ENCODE measurements around the gene LRP1B.

LRP1B gene

DNA sequence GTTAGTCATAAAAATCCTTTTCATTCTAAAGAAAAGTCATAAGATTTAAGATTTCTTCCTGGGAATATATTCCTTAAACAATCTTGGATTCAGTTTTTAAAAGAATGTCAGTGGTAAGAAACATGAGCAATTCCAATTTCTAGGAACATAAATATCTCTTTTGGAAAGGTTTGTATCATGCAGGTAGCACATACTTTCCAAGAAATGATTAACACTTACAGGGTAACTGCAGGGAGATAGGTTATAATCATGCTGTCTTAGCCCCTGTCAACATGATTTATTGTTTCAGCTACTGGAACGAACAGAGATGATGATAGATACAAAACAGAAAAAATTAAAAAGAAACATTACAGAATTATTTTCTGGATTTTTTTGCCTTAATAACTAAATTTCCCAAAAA, 1537.7 kb downstream of the LRP1B start:
- Histone ChIP-seq H3K4me1 (ENCODE audit: control insufficient read depth, insufficient read depth, low read length) (no peaks in the 10 kb centered on the region), H3K9ac (ENCODE audit: low read length in 2 of 2) (no peak overlapping the region)

DNA sequence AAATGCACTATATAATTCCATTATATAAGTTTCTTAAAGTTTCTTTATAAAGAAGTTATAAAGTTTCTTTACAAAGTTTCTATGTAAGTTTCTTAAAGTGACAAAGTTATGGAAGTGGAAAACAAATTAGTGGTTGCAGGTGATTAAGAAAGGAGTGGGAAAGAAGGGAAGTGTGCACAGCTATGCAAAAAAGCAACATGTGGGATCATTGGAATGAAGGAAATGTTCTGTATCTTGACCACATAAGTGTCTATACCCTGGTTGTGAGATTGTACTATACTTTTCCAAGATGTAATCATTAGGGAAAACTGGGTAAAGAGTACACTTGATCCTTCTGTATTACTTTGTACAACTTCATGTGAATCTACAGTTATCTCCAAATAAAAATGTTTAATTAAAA, 1541.1 kb downstream of the LRP1B start:
- Histone ChIP-seq H3K27me3 (ENCODE audit: control insufficient read depth in 1 of 2, insufficient read depth in 2 of 2, low read length in 2 of 2) (no peaks in the 10 kb centered on the region), H3K36me3 (ENCODE audit: control insufficient read depth in 2 of 2, insufficient read depth in 2 of 2, low read length in 2 of 2) (no peaks in the 10 kb centered on the region), H3K4me3 (ENCODE audit: low read length in 2 of 2) (no peak overlapping the region), H3K4me1 (ENCODE audit: control insufficient read depth, insufficient read depth, low read length) (no peaks in the 10 kb centered on the region), H3K27ac (ENCODE audit: low read length) (no peak overlapping the region), H3K9ac (ENCODE audit: low read length in 2 of 2) (no peak overlapping the region), H3K9me3 (ENCODE audit: control insufficient read depth in 2 of 2, low read length in 2 of 2) (no peaks in the 10 kb centered on the region)

More for the DNA sequence above, 1537.7 kb downstream of the LRP1B start:
- no peaks in the 10 kb centered on the region for H3K36me3 ChIP-seq (ENCODE audit: control insufficient read depth in 2 of 2, insufficient read depth in 2 of 2, low read length in 2 of 2)
- H3K27me3 ChIP-seq (ENCODE audit: control insufficient read depth in 1 of 2, insufficient read depth in 2 of 2, low read length in 2 of 2) = no peaks in the 10 kb centered on the region
- H3K9me3 ChIP-seq (ENCODE audit: control insufficient read depth in 2 of 2, low read length in 2 of 2) = no peaks in the 10 kb centered on the region
- H3K27ac ChIP-seq (ENCODE audit: low read length) = no peak overlapping the region
- H3K4me3 ChIP-seq (ENCODE audit: low read length in 2 of 2) = no peak overlapping the region

DNA sequence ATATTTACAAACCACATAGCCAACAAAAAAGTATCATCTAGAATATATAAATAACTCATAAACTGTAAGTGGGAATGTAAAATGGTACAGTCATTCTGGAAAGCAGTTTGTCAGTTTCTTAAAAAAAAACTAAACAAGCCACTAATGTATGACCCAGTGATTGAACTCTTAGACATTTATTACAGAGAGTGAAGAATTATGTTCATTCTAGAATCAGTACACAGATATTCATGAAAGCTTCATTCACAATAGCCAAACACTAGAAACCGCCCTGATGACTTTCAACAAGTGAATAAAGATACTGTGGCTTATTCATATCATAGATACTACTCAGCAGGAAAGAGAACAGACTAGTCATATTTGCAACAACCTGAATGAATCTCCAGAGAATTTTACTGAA, 1541.5 kb downstream of the LRP1B start:
- H3K9ac ChIP-seq (ENCODE audit: low read length in 2 of 2) = no peak overlapping the region
- no peaks in the 10 kb centered on the region for H3K27me3 ChIP-seq (ENCODE audit: control insufficient read depth in 1 of 2, insufficient read depth in 2 of 2, low read length in 2 of 2)

GRCh38 chr2:140586379-140586778, 1544.4 kb downstream of the LRP1B start:
- H3K9ac ChIP-seq (ENCODE audit: low read length in 2 of 2) = no peak overlapping the region
- no peak overlapping the region for H3K27ac ChIP-seq (ENCODE audit: low read length)
- no peaks in the 10 kb centered on the region for H3K27me3 ChIP-seq (ENCODE audit: control insufficient read depth in 1 of 2, insufficient read depth in 2 of 2, low read length in 2 of 2)
- no peaks in the 10 kb centered on the region for H3K4me1 ChIP-seq (ENCODE audit: control insufficient read depth, insufficient read depth, low read length)
- H3K36me3 ChIP-seq (ENCODE audit: control insufficient read depth in 2 of 2, insufficient read depth in 2 of 2, low read length in 2 of 2) = no peaks in the 10 kb centered on the region
- no peaks in the 10 kb centered on the region for H3K9me3 ChIP-seq (ENCODE audit: control insufficient read depth in 2 of 2, low read length in 2 of 2)
- H3K4me3 ChIP-seq (ENCODE audit: low read length in 2 of 2) = no peak overlapping the region

More for the DNA sequence above, 1541.5 kb downstream of the LRP1B start:
- Histone ChIP-seq H3K36me3 (ENCODE audit: control insufficient read depth in 2 of 2, insufficient read depth in 2 of 2, low read length in 2 of 2) (no peaks in the 10 kb centered on the region), H3K9me3 (ENCODE audit: control insufficient read depth in 2 of 2, low read length in 2 of 2) (no peaks in the 10 kb centered on the region), H3K4me1 (ENCODE audit: control insufficient read depth, insufficient read depth, low read length) (no peaks in the 10 kb centered on the region), H3K27ac (ENCODE audit: low read length) (no peak overlapping the region), H3K4me3 (ENCODE audit: low read length in 2 of 2) (no peak overlapping the region)

DNA sequence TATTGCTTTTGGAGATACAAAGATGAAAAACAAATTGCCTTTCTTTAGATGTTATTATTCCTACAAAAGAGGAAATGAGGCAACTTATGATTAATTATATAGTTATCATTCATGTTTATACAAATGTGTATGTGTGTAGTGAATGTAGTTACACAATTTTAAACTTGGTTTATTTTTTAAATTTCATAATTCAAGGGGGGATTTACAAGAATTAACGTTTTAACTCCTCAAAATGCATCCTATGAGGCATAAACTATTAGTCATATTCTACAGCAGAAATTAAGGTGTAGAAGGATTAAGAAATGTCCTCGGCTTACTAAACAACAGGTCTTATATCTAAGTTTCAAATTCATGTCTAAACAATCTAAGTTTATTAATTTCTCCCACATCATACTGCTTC, 1545.8 kb downstream of the LRP1B start:
- Histone ChIP-seq H3K4me3 (ENCODE audit: low read length in 2 of 2) (no peak overlapping the region), H3K9me3 (ENCODE audit: control insufficient read depth in 2 of 2, low read length in 2 of 2) (no peaks in the 10 kb centered on the region), H3K27ac (ENCODE audit: low read length) (no peak overlapping the region), H3K4me1 (ENCODE audit: control insufficient read depth, insufficient read depth, low read length) (no peaks in the 10 kb centered on the region), H3K27me3 (ENCODE audit: control insufficient read depth in 1 of 2, insufficient read depth in 2 of 2, low read length in 2 of 2) (no peaks in the 10 kb centered on the region), H3K36me3 (ENCODE audit: control insufficient read depth in 2 of 2, insufficient read depth in 2 of 2, low read length in 2 of 2) (no peaks in the 10 kb centered on the region), H3K9ac (ENCODE audit: low read length in 2 of 2) (no peak overlapping the region)

DNA sequence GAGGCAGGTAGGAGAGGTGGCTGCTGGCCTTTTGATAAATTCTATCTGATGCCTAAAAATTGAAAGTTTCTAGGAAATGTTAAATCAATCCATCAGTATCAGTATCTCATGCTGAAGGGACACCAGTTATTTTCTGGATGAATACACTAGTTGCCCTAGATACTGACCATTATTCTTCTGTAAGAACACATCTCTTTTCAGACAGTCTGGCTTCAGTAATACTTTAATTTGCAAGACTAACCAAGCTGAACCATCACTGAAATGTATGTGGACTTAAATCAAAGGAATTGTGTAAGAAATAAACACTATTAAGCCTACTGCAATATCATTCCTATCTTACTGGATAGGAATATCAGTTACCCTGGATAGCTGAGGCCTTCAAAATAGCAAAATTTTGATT, 1546.3 kb downstream of the LRP1B start:
- Histone ChIP-seq H3K4me3 (ENCODE audit: low read length in 2 of 2) (no peak overlapping the region), H3K36me3 (ENCODE audit: control insufficient read depth in 2 of 2, insufficient read depth in 2 of 2, low read length in 2 of 2) (no peaks in the 10 kb centered on the region), H3K4me1 (ENCODE audit: control insufficient read depth, insufficient read depth, low read length) (no peaks in the 10 kb centered on the region), H3K27ac (ENCODE audit: low read length) (no peak overlapping the region), H3K9me3 (ENCODE audit: control insufficient read depth in 2 of 2, low read length in 2 of 2) (no peaks in the 10 kb centered on the region), H3K27me3 (ENCODE audit: control insufficient read depth in 1 of 2, insufficient read depth in 2 of 2, low read length in 2 of 2) (no peaks in the 10 kb centered on the region), H3K9ac (ENCODE audit: low read length in 2 of 2) (no peak overlapping the region)

GRCh38 chr2:140580532-140581151, 1550.2 kb downstream of the LRP1B start:
- H3K4me3 ChIP-seq (ENCODE audit: low read length in 2 of 2) = no peak overlapping the region
- no peak overlapping the region for H3K9ac ChIP-seq (ENCODE audit: low read length in 2 of 2)
- no peaks in the 10 kb centered on the region for H3K4me1 ChIP-seq (ENCODE audit: control insufficient read depth, insufficient read depth, low read length)
- H3K9me3 ChIP-seq (ENCODE audit: control insufficient read depth in 2 of 2, low read length in 2 of 2) = no peaks in the 10 kb centered on the region
- no peaks in the 10 kb centered on the region for H3K36me3 ChIP-seq (ENCODE audit: control insufficient read depth in 2 of 2, insufficient read depth in 2 of 2, low read length in 2 of 2)
- no peak overlapping the region for H3K27ac ChIP-seq (ENCODE audit: low read length)
- H3K27me3 ChIP-seq (ENCODE audit: control insufficient read depth in 1 of 2, insufficient read depth in 2 of 2, low read length in 2 of 2) = no peaks in the 10 kb centered on the region

- Histone ChIP-seq H3K4me1 (ENCODE audit: control insufficient read depth, insufficient read depth, low read length) (no peaks in the 10 kb centered on the region), H3K9me3 (ENCODE audit: control insufficient read depth in 2 of 2, low read length in 2 of 2) (no peaks in the 10 kb centered on the region), H3K36me3 (ENCODE audit: control insufficient read depth in 2 of 2, insufficient read depth in 2 of 2, low read length in 2 of 2) (no peaks in the 10 kb centered on the region), H3K4me3 (ENCODE audit: low read length in 2 of 2) (no peak overlapping the region), H3K27me3 (ENCODE audit: control insufficient read depth in 1 of 2, insufficient read depth in 2 of 2, low read length in 2 of 2) (no peaks in the 10 kb centered on the region), H3K9ac (ENCODE audit: low read length in 2 of 2) (no peak overlapping the region), H3K27ac (ENCODE audit: low read length) (no peak overlapping the region)
These were observed 1553.4 kb downstream of the LRP1B start for GRCh38 chr2:140577453-140577852.

DNA sequence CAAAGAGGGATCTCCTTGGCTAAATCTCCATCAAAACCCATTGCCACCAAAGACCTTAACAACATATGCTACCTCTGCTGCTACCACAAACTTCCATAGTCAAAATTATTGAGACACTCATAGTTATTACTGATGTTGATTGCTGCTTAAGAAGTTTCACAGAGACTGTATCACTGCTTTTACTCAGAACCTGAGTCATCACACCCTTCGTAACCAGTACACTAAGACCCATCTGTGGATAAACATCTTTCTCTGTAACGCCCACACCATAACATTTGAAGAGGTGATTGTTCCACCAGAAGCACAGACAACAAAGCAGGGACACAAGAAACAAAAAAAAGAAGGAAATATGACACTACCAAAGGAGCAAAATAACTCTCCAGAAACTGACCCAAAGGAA, 1563.1 kb downstream of the LRP1B start:
- Histone ChIP-seq H3K27ac (ENCODE audit: low read length) (no peak overlapping the region), H3K27me3 (ENCODE audit: control insufficient read depth in 1 of 2, insufficient read depth in 2 of 2, low read length in 2 of 2) (no peaks in the 10 kb centered on the region), H3K9ac (ENCODE audit: low read length in 2 of 2) (no peak overlapping the region), H3K4me1 (ENCODE audit: control insufficient read depth, insufficient read depth, low read length) (no peaks in the 10 kb centered on the region), H3K36me3 (ENCODE audit: control insufficient read depth in 2 of 2, insufficient read depth in 2 of 2, low read length in 2 of 2) (no peaks in the 10 kb centered on the region), H3K9me3 (ENCODE audit: control insufficient read depth in 2 of 2, low read length in 2 of 2) (peaks cover 0 to 1% of the 10 kb centered on the region in 2 donors), H3K4me3 (ENCODE audit: low read length in 2 of 2) (no peak overlapping the region)

DNA sequence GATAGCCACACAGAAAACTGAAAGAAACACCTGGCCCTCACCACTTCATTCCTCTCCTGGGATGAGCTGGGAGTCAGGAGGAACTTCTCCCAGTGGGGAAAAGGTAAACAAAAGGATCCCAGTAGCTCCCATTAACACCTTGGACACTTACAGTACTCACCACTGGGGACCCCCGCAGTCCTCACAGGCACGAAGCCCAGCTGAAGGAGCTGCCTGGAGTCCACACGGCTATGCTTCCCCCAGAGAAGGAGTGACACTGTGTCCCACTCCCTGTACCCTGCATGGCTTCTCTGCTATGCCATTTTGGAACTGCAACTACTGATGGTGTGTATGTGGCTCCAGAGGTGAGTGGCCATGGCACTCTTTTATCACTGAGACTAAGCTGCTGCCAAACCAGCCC, 1565.1 kb downstream of the LRP1B start:
- no peaks in the 10 kb centered on the region for H3K27me3 ChIP-seq (ENCODE audit: control insufficient read depth in 1 of 2, insufficient read depth in 2 of 2, low read length in 2 of 2)
- H3K27ac ChIP-seq (ENCODE audit: low read length) = no peak overlapping the region
- no peaks in the 10 kb centered on the region for H3K36me3 ChIP-seq (ENCODE audit: control insufficient read depth in 2 of 2, insufficient read depth in 2 of 2, low read length in 2 of 2)
- H3K9me3 ChIP-seq (ENCODE audit: control insufficient read depth in 2 of 2, low read length in 2 of 2) = peaks cover 0 to 1% of the 10 kb centered on the region in 2 donors
- no peaks in the 10 kb centered on the region for H3K4me1 ChIP-seq (ENCODE audit: control insufficient read depth, insufficient read depth, low read length)
- no peak overlapping the region for H3K9ac ChIP-seq (ENCODE audit: low read length in 2 of 2)
- H3K4me3 ChIP-seq (ENCODE audit: low read length in 2 of 2) = no peak overlapping the region

- H3K9me3 ChIP-seq (ENCODE audit: control insufficient read depth in 2 of 2, low read length in 2 of 2) = no peaks in the 10 kb centered on the region
- no peak overlapping the region for H3K4me3 ChIP-seq (ENCODE audit: low read length in 2 of 2)
- no peaks in the 10 kb centered on the region for H3K36me3 ChIP-seq (ENCODE audit: control insufficient read depth in 2 of 2, insufficient read depth in 2 of 2, low read length in 2 of 2)
- H3K27me3 ChIP-seq (ENCODE audit: control insufficient read depth in 1 of 2, insufficient read depth in 2 of 2, low read length in 2 of 2) = no peaks in the 10 kb centered on the region
- no peak overlapping the region for H3K9ac ChIP-seq (ENCODE audit: low read length in 2 of 2)
- H3K27ac ChIP-seq (ENCODE audit: low read length) = no peak overlapping the region
- H3K4me1 ChIP-seq (ENCODE audit: control insufficient read depth, insufficient read depth, low read length) = no peaks in the 10 kb centered on the region
These were observed 1575.1 kb downstream of the LRP1B start for GRCh38 chr2:140555701-140556100.

Data from stomach smooth muscle (tissue), 2 donors.